HEK293 (cell line): ENCODE measurements around the gene FAM221B.

Source experiments
- CTCF ChIA-PET: fragments of 350-600 bp; formaldehyde crosslinking; extraction: SDS; loops from one replicate; lab custom pipeline; 2021; ENCODE audit warnings: antibody characterized with exemption; lab: Yijun Ruan, JAX
- POLR2A ChIA-PET: fragments of 300-600 bp; formaldehyde crosslinking; extraction: SDS; loops from one replicate; lab custom pipeline; 2020; ENCODE audit warnings: antibody characterized with exemption, inconsistent platforms; lab: Yijun Ruan, JAX
- H3K27ac ChIP-seq: fragments of 200-500 bp; sonication (Bioruptor generic); 2 replicates; pipeline ENCODE4 v1.5.1; 2014; ENCODE audit warnings: low read depth, low read length, control low read depth, inconsistent platforms; ENCODE audit errors: extremely low read depth
- H3K36me3 ChIP-seq, 2 experiments: fragments of 200-500 bp in 1 of 2; sonication (Bioruptor generic) in 1 of 2; 1 replicate in 1 of 2; 2 replicates in 1 of 2; pipeline ENCODE4 v1.5.1; 2014 to 2017; ENCODE audit warnings: inconsistent platforms in 2 of 2, low read length in 2 of 2; ENCODE audit not compliant: control insufficient read depth in 2 of 2, insufficient read depth in 1 of 2
- H3K4me1 ChIP-seq: fragments of 200-500 bp; sonication (Bioruptor generic); 2 replicates; pipeline ENCODE4 v1.5.1; 2014; ENCODE audit warnings: mild to moderate bottlenecking, low read length, inconsistent platforms; ENCODE audit not compliant: control insufficient read depth, insufficient read depth
- H3K4me3 ChIP-seq: 2 replicates; pipeline ENCODE4 v1.5.1; 2011; ENCODE audit warnings: low read depth, mild to moderate bottlenecking, control low read depth, low read length, moderate library complexity
- H3K9me3 ChIP-seq: fragments of 200-500 bp; sonication (Bioruptor generic); 2 replicates; pipeline ENCODE4 v1.5.1; 2014; ENCODE audit warnings: low read depth, low read length, inconsistent platforms; ENCODE audit not compliant: control insufficient read depth, insufficient read depth
- KLF1 ChIP-seq: fragments of 450-650 bp; formaldehyde crosslinking; IDR thresholded peaks from 2 replicates; pipeline ENCODE4 v1.5.1; 2016; ENCODE audit warnings: missing biosample characterization, missing genetic modification characterization
- OVOL3 ChIP-seq: fragments of 450-650 bp; formaldehyde crosslinking; IDR thresholded peaks from 2 replicates; pipeline ENCODE4 v1.5.1; 2016; ENCODE audit warnings: missing biosample characterization, missing genetic modification characterization
- PRDM1 ChIP-seq: fragments of 450-650 bp; formaldehyde crosslinking; IDR thresholded peaks from 2 replicates; pipeline ENCODE4; 2016; ENCODE audit warnings: missing biosample characterization, missing genetic modification characterization
- SP7 ChIP-seq: fragments of 450-650 bp; formaldehyde crosslinking; IDR thresholded peaks from 2 replicates; pipeline ENCODE4 v1.5.1; 2016; ENCODE audit warnings: missing biosample characterization, missing genetic modification characterization
- WT1 ChIP-seq: fragments of 450-650 bp; formaldehyde crosslinking; IDR thresholded peaks from 2 replicates; pipeline ENCODE4 v1.5.1; 2016; ENCODE audit warnings: missing biosample characterization, missing genetic modification characterization
- ZBTB6 ChIP-seq: fragments of 450-650 bp; formaldehyde crosslinking; IDR thresholded peaks from 2 replicates; pipeline ENCODE4 v1.5.1; 2017; ENCODE audit warnings: missing biosample characterization, missing genetic modification characterization
- ZFHX2 ChIP-seq: fragments of 450-650 bp; formaldehyde crosslinking; conservative IDR thresholded peaks from 2 replicates; pipeline ENCODE4 v1.5.1; 2016; ENCODE audit warnings: missing biosample characterization, missing genetic modification characterization
- ZNF175 ChIP-seq: fragments of 450-650 bp; formaldehyde crosslinking; IDR thresholded peaks from 2 replicates; pipeline ENCODE4 v1.5.1; 2016; ENCODE audit warnings: missing biosample characterization, missing genetic modification characterization
- ZNF184 ChIP-seq: fragments of 450-650 bp; IDR thresholded peaks from 2 replicates; pipeline ENCODE4 v1.5.1; 2018; ENCODE audit warnings: missing biosample characterization, mild to moderate bottlenecking, missing genetic modification characterization
- ZNF274 ChIP-seq, 2 experiments: fragments of 200-500 bp in 1 of 2; fragments of 450-650 bp in 1 of 2; sonication (Bioruptor generic) in 1 of 2; formaldehyde crosslinking in 1 of 2; IDR thresholded peaks; 2 replicates each; pipeline versions ENCODE4 v1.5.1 to v1.6.1; 2014 to 2016; ENCODE audit warnings: borderline replicate concordance in 1 of 2, inconsistent platforms in 1 of 2, low read length in 1 of 2, missing biosample characterization in 1 of 2, missing genetic modification characterization in 1 of 2
- ZNF302 ChIP-seq: fragments of 450-650 bp; formaldehyde crosslinking; IDR thresholded peaks from 2 replicates; pipeline ENCODE4 v1.5.1; 2016; ENCODE audit warnings: missing biosample characterization, missing genetic modification characterization, low read depth
- ZNF324 ChIP-seq: fragments of 450-650 bp; formaldehyde crosslinking; IDR thresholded peaks from 2 replicates; pipeline ENCODE4 v1.5.1; 2016; ENCODE audit warnings: missing biosample characterization, missing genetic modification characterization
- ZNF416 ChIP-seq: fragments of 450-650 bp; formaldehyde crosslinking; IDR thresholded peaks from 2 replicates; pipeline ENCODE4 v1.5.1; 2016; ENCODE audit warnings: missing biosample characterization, missing genetic modification characterization
- ZNF510 ChIP-seq: fragments of 450-650 bp; formaldehyde crosslinking; IDR thresholded peaks from 2 replicates; pipeline ENCODE4 v1.5.1; 2018; ENCODE audit warnings: mild to moderate bottlenecking, missing genetic modification characterization, missing biosample characterization; ENCODE audit not compliant: insufficient replicate concordance
- ZNF561 ChIP-seq: fragments of 450-650 bp; IDR thresholded peaks from 2 replicates; pipeline ENCODE4 v1.5.1; 2018; ENCODE audit warnings: missing biosample characterization, missing genetic modification characterization, borderline replicate concordance
- ZNF747 ChIP-seq: fragments of 450-650 bp; formaldehyde crosslinking; IDR thresholded peaks from 2 replicates; pipeline ENCODE4 v1.5.1; 2016; ENCODE audit warnings: missing biosample characterization, missing genetic modification characterization
- ZNF76 ChIP-seq: fragments of 450-650 bp; formaldehyde crosslinking; IDR thresholded peaks from 2 replicates; pipeline ENCODE4; 2016; ENCODE audit warnings: low read depth, missing biosample characterization, missing genetic modification characterization, borderline replicate concordance
- ZXDB ChIP-seq: fragments of 450-650 bp; formaldehyde crosslinking; IDR thresholded peaks from 2 replicates; pipeline ENCODE4 v1.5.1; 2016; ENCODE audit warnings: missing biosample characterization, missing genetic modification characterization
- TF ChIP-seq, protein P1 (sequence below): fragments of 450-650 bp; formaldehyde crosslinking; IDR thresholded peaks from 2 replicates; pipeline ENCODE4 v1.5.0; 2017; ENCODE audit warnings: missing biosample characterization, missing genetic modification characterization, borderline replicate concordance
- TF ChIP-seq, protein P2 (sequence below): fragments of 450-650 bp; formaldehyde crosslinking; IDR thresholded peaks from 2 replicates; pipeline ENCODE4 v1.5.1; 2016; ENCODE audit warnings: missing biosample characterization, missing genetic modification characterization
- TF ChIP-seq, protein P3 (sequence below): fragments of 450-650 bp; formaldehyde crosslinking; IDR thresholded peaks from 2 replicates; pipeline ENCODE4 v1.5.1; 2017; ENCODE audit warnings: missing biosample characterization, missing genetic modification characterization
- TF ChIP-seq, protein P4 (sequence below): fragments of 450-650 bp; formaldehyde crosslinking; IDR thresholded peaks from 2 replicates; pipeline ENCODE4 v1.5.1; 2016; ENCODE audit warnings: missing biosample characterization, missing genetic modification characterization

The FAM221B gene

DNA sequence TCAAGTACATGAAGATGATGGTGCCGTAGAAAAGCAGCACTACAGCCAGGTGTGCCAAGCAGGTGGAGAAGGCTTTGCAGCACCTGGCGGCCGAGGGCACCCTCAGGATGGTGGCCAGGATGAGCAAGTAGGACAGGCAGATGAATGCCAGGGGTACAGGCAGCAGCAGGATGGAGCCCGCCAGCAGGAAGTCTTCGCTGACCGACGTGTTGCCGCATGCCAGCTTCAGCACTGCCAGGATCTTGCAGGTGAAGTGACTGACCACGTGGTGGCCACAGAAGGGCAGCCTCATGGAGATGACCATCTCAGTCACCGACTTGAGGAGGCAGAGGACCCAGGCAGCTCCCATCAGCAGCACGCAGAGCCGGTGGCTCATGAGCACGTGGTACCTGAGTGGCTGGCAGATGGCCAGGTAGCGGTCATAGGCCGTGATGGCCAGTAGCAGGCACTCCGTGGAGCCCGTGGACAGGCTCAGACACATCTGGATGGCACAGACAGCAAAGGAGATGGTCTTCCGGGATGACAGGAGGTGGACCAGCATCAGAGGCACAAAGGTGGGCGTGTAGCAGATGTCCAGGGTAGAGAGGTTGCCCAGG is 41.2 kb upstream of the FAM221B start:
- ChIA-PET CTCF (interaction anchor here (1.7 kb wide), 1 partner anchor 12 kb away, joined by 5 read pairs; no protein-coding TSS in a partner anchor), POLR2A (no interaction called here)
- no peak overlapping the region for H3K27ac ChIP-seq
- no peaks in the 10 kb centered on the region for H3K36me3 ChIP-seq
- no peak overlapping the region for H3K4me3 ChIP-seq
- no peaks in the 10 kb centered on the region for H3K9me3 ChIP-seq
- H3K4me1 ChIP-seq, result no peaks in the 10 kb centered on the region
- no peak for TF ChIP-seq ZFHX2
- TF ChIP-seq, protein P1, sequence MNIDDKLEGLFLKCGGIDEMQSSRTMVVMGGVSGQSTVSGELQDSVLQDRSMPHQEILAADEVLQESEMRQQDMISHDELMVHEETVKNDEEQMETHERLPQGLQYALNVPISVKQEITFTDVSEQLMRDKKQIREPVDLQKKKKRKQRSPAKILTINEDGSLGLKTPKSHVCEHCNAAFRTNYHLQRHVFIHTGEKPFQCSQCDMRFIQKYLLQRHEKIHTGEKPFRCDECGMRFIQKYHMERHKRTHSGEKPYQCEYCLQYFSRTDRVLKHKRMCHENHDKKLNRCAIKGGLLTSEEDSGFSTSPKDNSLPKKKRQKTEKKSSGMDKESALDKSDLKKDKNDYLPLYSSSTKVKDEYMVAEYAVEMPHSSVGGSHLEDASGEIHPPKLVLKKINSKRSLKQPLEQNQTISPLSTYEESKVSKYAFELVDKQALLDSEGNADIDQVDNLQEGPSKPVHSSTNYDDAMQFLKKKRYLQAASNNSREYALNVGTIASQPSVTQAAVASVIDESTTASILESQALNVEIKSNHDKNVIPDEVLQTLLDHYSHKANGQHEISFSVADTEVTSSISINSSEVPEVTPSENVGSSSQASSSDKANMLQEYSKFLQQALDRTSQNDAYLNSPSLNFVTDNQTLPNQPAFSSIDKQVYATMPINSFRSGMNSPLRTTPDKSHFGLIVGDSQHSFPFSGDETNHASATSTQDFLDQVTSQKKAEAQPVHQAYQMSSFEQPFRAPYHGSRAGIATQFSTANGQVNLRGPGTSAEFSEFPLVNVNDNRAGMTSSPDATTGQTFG, result no peak

GRCh38 chr9:35868933-35869332 is 40.4 kb upstream of the FAM221B start:
- no peaks in the 10 kb centered on the region for H3K4me1 ChIP-seq
- no peak overlapping the region for H3K27ac ChIP-seq
- H3K9me3 ChIP-seq, result no peaks in the 10 kb centered on the region
- no peaks in the 10 kb centered on the region for H3K36me3 ChIP-seq
- TF ChIP-seq ZNF184 (tag by site-specific recombination), result no peak
- no peak for TF ChIP-seq ZNF175 (tag by site-specific recombination)
- TF ChIP-seq ZNF324, result no peak
- TF ChIP-seq, protein P2, sequence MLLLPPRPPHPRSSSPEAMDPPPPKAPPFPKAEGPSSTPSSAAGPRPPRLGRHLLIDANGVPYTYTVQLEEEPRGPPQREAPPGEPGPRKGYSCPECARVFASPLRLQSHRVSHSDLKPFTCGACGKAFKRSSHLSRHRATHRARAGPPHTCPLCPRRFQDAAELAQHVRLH (tag by site-specific recombination), result no peak
- TF ChIP-seq PRDM1 (tag by site-specific recombination), result no peak
- TF ChIP-seq ZBTB6 (tag by site-specific recombination), result no peak
- TF ChIP-seq ZNF747 (tag by site-specific recombination), result no peak
- TF ChIP-seq, protein P3, sequence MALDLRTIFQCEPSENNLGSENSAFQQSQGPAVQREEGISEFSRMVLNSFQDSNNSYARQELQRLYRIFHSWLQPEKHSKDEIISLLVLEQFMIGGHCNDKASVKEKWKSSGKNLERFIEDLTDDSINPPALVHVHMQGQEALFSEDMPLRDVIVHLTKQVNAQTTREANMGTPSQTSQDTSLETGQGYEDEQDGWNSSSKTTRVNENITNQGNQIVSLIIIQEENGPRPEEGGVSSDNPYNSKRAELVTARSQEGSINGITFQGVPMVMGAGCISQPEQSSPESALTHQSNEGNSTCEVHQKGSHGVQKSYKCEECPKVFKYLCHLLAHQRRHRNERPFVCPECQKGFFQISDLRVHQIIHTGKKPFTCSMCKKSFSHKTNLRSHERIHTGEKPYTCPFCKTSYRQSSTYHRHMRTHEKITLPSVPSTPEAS (tag by site-specific recombination), result no peak
- no peak for TF ChIP-seq WT1
- no peak for TF ChIP-seq ZNF274 (IDR thresholded peaks at IDR 0.05; ENCODE audit: low read length)
- no peak for TF ChIP-seq ZNF274 (tag by site-specific recombination; IDR thresholded peaks at IDR 0.05; ENCODE audit: borderline replicate concordance)
- TF ChIP-seq ZNF302 (tag by site-specific recombination), result no peak
- TF ChIP-seq OVOL3 (tag by site-specific recombination), result no peak
- no peak for TF ChIP-seq ZXDB
- no peak for TF ChIP-seq ZNF510 (tag by site-specific recombination)
- TF ChIP-seq, protein P4, sequence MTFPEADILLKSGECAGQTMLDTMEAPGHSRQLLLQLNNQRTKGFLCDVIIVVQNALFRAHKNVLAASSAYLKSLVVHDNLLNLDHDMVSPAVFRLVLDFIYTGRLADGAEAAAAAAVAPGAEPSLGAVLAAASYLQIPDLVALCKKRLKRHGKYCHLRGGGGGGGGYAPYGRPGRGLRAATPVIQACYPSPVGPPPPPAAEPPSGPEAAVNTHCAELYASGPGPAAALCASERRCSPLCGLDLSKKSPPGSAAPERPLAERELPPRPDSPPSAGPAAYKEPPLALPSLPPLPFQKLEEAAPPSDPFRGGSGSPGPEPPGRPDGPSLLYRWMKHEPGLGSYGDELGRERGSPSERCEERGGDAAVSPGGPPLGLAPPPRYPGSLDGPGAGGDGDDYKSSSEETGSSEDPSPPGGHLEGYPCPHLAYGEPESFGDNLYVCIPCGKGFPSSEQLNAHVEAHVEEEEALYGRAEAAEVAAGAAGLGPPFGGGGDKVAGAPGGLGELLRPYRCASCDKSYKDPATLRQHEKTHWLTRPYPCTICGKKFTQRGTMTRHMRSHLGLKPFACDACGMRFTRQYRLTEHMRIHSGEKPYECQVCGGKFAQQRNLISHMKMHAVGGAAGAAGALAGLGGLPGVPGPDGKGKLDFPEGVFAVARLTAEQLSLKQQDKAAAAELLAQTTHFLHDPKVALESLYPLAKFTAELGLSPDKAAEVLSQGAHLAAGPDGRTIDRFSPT (tag by site-specific recombination), result no peak
- TF ChIP-seq ZNF76, result no peak
- no peak for TF ChIP-seq ZNF561 (tag by site-specific recombination)
- no peak for TF ChIP-seq SP7 (tag by site-specific recombination)
- TF ChIP-seq ZNF416, result no peak
- TF ChIP-seq KLF1, result no peak
- TF ChIP-seq, all 188 proteins: peak for 0
- POLR2A ChIA-PET, result interaction anchor here (0.5 kb wide), 1 partner anchor 35 kb away, joined by 3 read pairs; no protein-coding TSS in a partner anchor
- CTCF ChIA-PET, result interaction anchor here (1.0 kb wide), 1 partner anchor 13 kb away, joined by 3 read pairs; no protein-coding TSS in a partner anchor
- H3K4me3 ChIP-seq, result no peak overlapping the region
